GM12892 (cell line): Measurements from ENCODE around the gene BANP.
"Not testable (repeated sequence)": the region's sequence is repeated elsewhere in the genome, so short reads cannot be mapped to it uniquely, and the experiment has no call there.

Source experiments
- DNase-seq: peaks from one replicate; pipeline ENCODE4 v3.0.0; 2011; ENCODE audit not compliant: insufficient read length
- FAIRE-seq: peaks from 2 replicates; lab custom pipeline; 2011; peaks lifted over from hg19 to GRCh38; lab: Jason Lieb, UNC
- POLR2A ChIP-seq: IDR thresholded peaks from 2 replicates; pipeline ENCODE4 v1.6.1; 2011; ENCODE audit warnings: low read depth, low read length, control low read depth
- POLR2AphosphoS5 ChIP-seq: IDR thresholded peaks from 2 replicates; pipeline ENCODE4 v1.6.1; 2011; ENCODE audit warnings: low read depth, low read length, control low read depth
- TAF1 ChIP-seq: IDR thresholded peaks from 2 replicates; pipeline ENCODE4 v1.6.1; 2011; ENCODE audit warnings: low read depth, mild to moderate bottlenecking, control low read depth, low read length, borderline replicate concordance

BANP gene

GRCh38 chr16:88012360-88012759, 61.1 kb downstream of the BANP start:
- FAIRE-seq = no peak
- TF ChIP-seq POLR2AphosphoS5 (no peak), TAF1 (no peak), POLR2A (no peak)

GRCh38 chr16:88013091-88013609, 61.9 kb downstream of the BANP start:
- FAIRE-seq = no peak
- no peak for DNase-seq
- no peak for TF ChIP-seq TAF1
- no peak for TF ChIP-seq POLR2AphosphoS5
- no peak for TF ChIP-seq POLR2A

More at GRCh38 chr16:88012360-88012759, 61.1 kb downstream of the BANP start:
- no peak for DNase-seq

- DNase-seq = no peak
- no peak for FAIRE-seq
- TF ChIP-seq TAF1 = no peak
- no peak for TF ChIP-seq POLR2AphosphoS5
- no peak for TF ChIP-seq POLR2A
Observed at GRCh38 chr16:88013766-88014251, 62.6 kb downstream of the BANP start.

- FAIRE-seq (peak; percentile 33), DNase-seq (no peak)
- TF ChIP-seq POLR2AphosphoS5 = no peak
- no peak for TF ChIP-seq TAF1
- no peak for TF ChIP-seq POLR2A
Observed at GRCh38 chr16:88014252-88014781, 63.1 kb downstream of the BANP start.

- no peak for TF ChIP-seq POLR2A
- no peak for TF ChIP-seq POLR2AphosphoS5
- no peak for TF ChIP-seq TAF1
- FAIRE-seq = no peak
- DNase-seq = no peak
Observed at GRCh38 chr16:88014954-88015805, 63.9 kb downstream of the BANP start.

- FAIRE-seq (no peak), DNase-seq (no peak)
- TF ChIP-seq POLR2AphosphoS5 = no peak
Observed at GRCh38 chr16:88015806-88016140, 64.5 kb downstream of the BANP start.

- not testable (repeated sequence) for FAIRE-seq, DNase-seq
Observed at GRCh38 chr16:88016386-88016785, 65.2 kb downstream of the BANP start.

GRCh38 chr16:88016964-88017363, 65.7 kb downstream of the BANP start:
- TF ChIP-seq POLR2A (no peak), POLR2AphosphoS5 (no peak), TAF1 (no peak)
- no peak for DNase-seq
- no peak for FAIRE-seq

GRCh38 chr16:88017587-88018101, 66.4 kb downstream of the BANP start:
- FAIRE-seq (no peak), DNase-seq (no peak)
- no peak for TF ChIP-seq TAF1
- no peak for TF ChIP-seq POLR2A
- TF ChIP-seq POLR2AphosphoS5 = no peak

- not testable (repeated sequence) for DNase-seq, FAIRE-seq
Observed at GRCh38 chr16:88018382-88018781, 67.1 kb downstream of the BANP start.

- not testable (repeated sequence) for FAIRE-seq, DNase-seq
Observed at GRCh38 chr16:88019041-88019820, 68.0 kb downstream of the BANP start.

- no peak for TF ChIP-seq TAF1
- TF ChIP-seq POLR2A = no peak
- TF ChIP-seq POLR2AphosphoS5 = no peak
- no peak for FAIRE-seq
- no peak for DNase-seq
Observed at GRCh38 chr16:88019821-88020515, 68.7 kb downstream of the BANP start.
